ENCODE measurements around the gene KLHL6. TPM values are rescaled to one million over a fixed set of nuclear protein-coding genes. Genes with fewer than 3 reads are reported as not detected.

Gene KLHL6
- total RNA-seq, 2 donors from 2014 or later = 0.33 to 0.40 TPM

DNA sequence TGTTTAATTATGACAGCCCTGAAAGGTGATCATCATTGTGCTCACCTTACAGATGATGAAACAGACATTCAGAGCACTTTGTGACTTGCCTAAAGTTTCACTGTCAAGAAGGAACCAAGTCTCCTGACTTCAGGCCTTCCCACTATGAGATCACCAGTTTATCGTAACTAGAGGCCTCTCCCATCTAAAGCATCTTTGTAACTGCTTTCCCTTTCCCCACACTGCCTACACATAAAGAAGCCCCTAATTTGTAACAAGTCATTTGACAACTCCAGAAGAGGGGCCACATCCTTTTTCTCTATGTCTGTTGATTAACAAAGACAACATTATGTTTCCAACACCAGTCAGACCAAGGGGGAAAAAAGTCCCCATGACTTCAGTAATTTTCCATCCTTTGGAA is 1.1 kb downstream of the KLHL6 start:
- H3K9me3 ChIP-seq (ENCODE audit: control insufficient read depth, low read length) = no peaks in the 10 kb centered on the region
- no peaks in the 10 kb centered on the region for H3K36me3 ChIP-seq (ENCODE audit: control insufficient read depth, insufficient read depth, low read length)
- H3K4me3 ChIP-seq (ENCODE audit: low read length) = no peak overlapping the region
- H3K4me1 ChIP-seq (ENCODE audit: control insufficient read depth, insufficient read depth, low read length) = peaks cover 8% of the 10 kb centered on the region
- Mint-ChIP-seq H3K36me3 (ENCODE audit: low read depth) (no peaks in the 10 kb centered on the region), H3K4me1 (peaks cover 24% of the 10 kb centered on the region), H3K9me3 (no peaks in the 10 kb centered on the region), H3K4me3 (no peak overlapping the region), H3K27me3 (ENCODE audit: insufficient read depth) (no peaks in the 10 kb centered on the region), H3K27ac (no peak overlapping the region)
- no peak overlapping the region for H3K27ac ChIP-seq (ENCODE audit: low read depth, low read length)
- H3K9ac ChIP-seq (ENCODE audit: extremely low read depth, low read length, poor library complexity, severe bottlenecking) = no peak overlapping the region
- no peak for DNase-seq
- WGBS, 2 experiments (ENCODE audit: insufficient coverage in 1 of 2, insufficient read length in 1 of 2) = 80 to 92% methylated on average over 1 of the region's 1 CpG
- H3K27me3 ChIP-seq (ENCODE audit: control insufficient read depth, insufficient read depth, low read length, poor library complexity, severe bottlenecking) = no peaks in the 10 kb centered on the region
- TF ChIP-seq, protein P1, sequence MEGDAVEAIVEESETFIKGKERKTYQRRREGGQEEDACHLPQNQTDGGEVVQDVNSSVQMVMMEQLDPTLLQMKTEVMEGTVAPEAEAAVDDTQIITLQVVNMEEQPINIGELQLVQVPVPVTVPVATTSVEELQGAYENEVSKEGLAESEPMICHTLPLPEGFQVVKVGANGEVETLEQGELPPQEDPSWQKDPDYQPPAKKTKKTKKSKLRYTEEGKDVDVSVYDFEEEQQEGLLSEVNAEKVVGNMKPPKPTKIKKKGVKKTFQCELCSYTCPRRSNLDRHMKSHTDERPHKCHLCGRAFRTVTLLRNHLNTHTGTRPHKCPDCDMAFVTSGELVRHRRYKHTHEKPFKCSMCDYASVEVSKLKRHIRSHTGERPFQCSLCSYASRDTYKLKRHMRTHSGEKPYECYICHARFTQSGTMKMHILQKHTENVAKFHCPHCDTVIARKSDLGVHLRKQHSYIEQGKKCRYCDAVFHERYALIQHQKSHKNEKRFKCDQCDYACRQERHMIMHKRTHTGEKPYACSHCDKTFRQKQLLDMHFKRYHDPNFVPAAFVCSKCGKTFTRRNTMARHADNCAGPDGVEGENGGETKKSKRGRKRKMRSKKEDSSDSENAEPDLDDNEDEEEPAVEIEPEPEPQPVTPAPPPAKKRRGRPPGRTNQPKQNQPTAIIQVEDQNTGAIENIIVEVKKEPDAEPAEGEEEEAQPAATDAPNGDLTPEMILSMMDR (conservative IDR thresholded peaks at IDR 0.05) = no peak

DNA sequence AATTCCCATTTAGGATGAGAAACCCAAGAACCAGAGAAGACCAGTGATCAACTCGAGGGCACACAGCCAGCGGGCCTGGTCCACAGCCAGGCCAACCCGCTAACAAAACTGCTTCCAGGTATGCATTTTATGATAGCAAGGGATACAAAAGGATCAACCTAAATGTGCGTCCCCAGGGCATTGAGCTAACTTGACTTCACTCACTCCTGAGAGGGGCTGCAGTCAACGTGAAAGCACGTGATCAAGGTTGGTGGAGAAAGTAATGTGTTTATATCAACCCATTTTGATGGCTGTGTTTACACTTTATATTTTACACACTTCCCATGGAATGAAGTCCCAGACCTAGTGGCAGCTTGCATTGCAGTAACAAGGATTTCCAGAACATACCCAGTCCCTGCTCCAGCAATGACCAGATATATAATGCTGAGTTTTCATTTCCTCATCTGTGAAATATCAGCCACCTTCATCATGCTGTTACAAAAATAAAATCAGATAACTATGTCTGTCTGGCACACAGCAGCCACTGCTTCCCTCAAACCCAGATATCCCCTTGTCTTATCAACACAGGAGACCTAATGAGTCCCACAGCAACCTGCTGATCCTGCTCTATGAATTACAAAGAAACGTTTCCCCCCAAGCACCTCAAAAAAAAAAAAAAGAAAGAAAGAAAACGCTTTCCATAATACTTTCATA is 2.0 kb downstream of the KLHL6 start:
- Mint-ChIP-seq H3K4me3 (no peak overlapping the region), H3K27me3 (ENCODE audit: insufficient read depth) (no peaks in the 10 kb centered on the region), H3K27ac (peak overlapping the region; percentile 72), H3K36me3 (ENCODE audit: low read depth) (no peaks in the 10 kb centered on the region), H3K9me3 (no peaks in the 10 kb centered on the region), H3K4me1 (peaks cover 26% of the 10 kb centered on the region)
- 87 to 90% methylated on average over 4 to 7 of the region's 8 CpGs for WGBS, 2 experiments (ENCODE audit: insufficient coverage in 1 of 2, insufficient read length in 1 of 2)
- Histone ChIP-seq H3K9me3 (ENCODE audit: control insufficient read depth, low read length) (no peaks in the 10 kb centered on the region), H3K27ac (ENCODE audit: low read depth, low read length) (no peak overlapping the region), H3K9ac (ENCODE audit: extremely low read depth, low read length, poor library complexity, severe bottlenecking) (no peak overlapping the region), H3K27me3 (ENCODE audit: control insufficient read depth, insufficient read depth, low read length, poor library complexity, severe bottlenecking) (no peaks in the 10 kb centered on the region), H3K36me3 (ENCODE audit: control insufficient read depth, insufficient read depth, low read length) (no peaks in the 10 kb centered on the region), H3K4me1 (ENCODE audit: control insufficient read depth, insufficient read depth, low read length) (peaks cover 8% of the 10 kb centered on the region), H3K4me3 (ENCODE audit: low read length) (no peak overlapping the region)
- TF ChIP-seq, protein P1 (conservative IDR thresholded peaks at IDR 0.05) = no peak
- DNase-seq = no peak

DNA sequence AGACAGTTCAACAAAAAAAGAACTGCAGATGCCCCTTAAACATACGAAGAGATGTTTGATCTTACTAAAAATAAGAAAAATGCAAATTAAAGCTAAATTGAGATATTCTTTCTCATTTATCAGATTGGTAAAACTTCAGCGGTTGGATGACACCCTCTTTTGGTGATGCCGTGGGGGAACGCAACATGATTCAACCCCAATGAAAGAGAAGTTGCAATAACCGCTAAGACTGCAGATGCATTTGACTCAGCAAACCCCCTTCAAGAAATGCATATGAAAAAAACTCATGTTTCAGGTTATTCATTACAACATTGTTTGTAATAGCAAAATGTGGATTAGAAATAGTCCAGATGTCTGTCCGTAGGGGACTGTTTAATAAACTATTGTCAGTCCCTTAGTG is 3.6 kb downstream of the KLHL6 start:
- Histone ChIP-seq H3K27me3 (ENCODE audit: control insufficient read depth, insufficient read depth, low read length, poor library complexity, severe bottlenecking) (no peaks in the 10 kb centered on the region), H3K4me1 (ENCODE audit: control insufficient read depth, insufficient read depth, low read length) (peaks cover 8% of the 10 kb centered on the region), H3K27ac (ENCODE audit: low read depth, low read length) (no peak overlapping the region), H3K4me3 (ENCODE audit: low read length) (no peak overlapping the region), H3K36me3 (ENCODE audit: control insufficient read depth, insufficient read depth, low read length) (no peaks in the 10 kb centered on the region), H3K9ac (ENCODE audit: extremely low read depth, low read length, poor library complexity, severe bottlenecking) (no peak overlapping the region), H3K9me3 (ENCODE audit: control insufficient read depth, low read length) (no peaks in the 10 kb centered on the region)
- Mint-ChIP-seq H3K36me3 (ENCODE audit: low read depth) (no peaks in the 10 kb centered on the region), H3K4me3 (no peak overlapping the region), H3K4me1 (peaks cover 37% of the 10 kb centered on the region), H3K9me3 (no peaks in the 10 kb centered on the region), H3K27me3 (ENCODE audit: insufficient read depth) (no peaks in the 10 kb centered on the region), H3K27ac (no peak overlapping the region)
- 92% methylated on average over 2 to 6 of the region's 6 CpGs for WGBS, 2 experiments (ENCODE audit: insufficient coverage in 1 of 2, insufficient read length in 1 of 2)
- no peak for DNase-seq
- TF ChIP-seq, protein P1 (conservative IDR thresholded peaks at IDR 0.05) = no peak
